CD14-positive monocyte (primary cell): ENCODE data around the gene EIF3B. TPM values are rescaled to one million over a fixed set of nuclear protein-coding genes. Genes with fewer than 3 reads are reported as not detected.

Experiments used
- DNase-seq, 3 donors: peaks; one replicate each; pipeline ENCODE4 v3.0.0-alpha.2; 2011 to 2022
- H2AFZ ChIP-seq: 2 replicates; pipeline ENCODE4 v1.6.0; 2012; ENCODE audit warnings: mild to moderate bottlenecking, low read depth, low read length, inconsistent platforms; ENCODE audit not compliant: insufficient read depth, poor library complexity, severe bottlenecking
- H3K27ac ChIP-seq, 2 donors: 1 replicate in 1 of 2; 2 replicates in 1 of 2; pipeline ENCODE4 v1.5.1; 2012 to 2013; ENCODE audit warnings: low read length in 2 of 2, control low read depth in 1 of 2, inconsistent platforms in 1 of 2, low read depth in 1 of 2, mild to moderate bottlenecking in 1 of 2
- H3K27me3 ChIP-seq, 2 donors: one replicate each; pipeline versions ENCODE4 v1.6.0 to v1.6.1; 2011 to 2013; ENCODE audit warnings: low read length in 2 of 2; ENCODE audit not compliant: control insufficient read depth in 2 of 2, insufficient read depth in 2 of 2
- H3K36me3 ChIP-seq, 2 donors: replicated peaks in 1 of 2; 1 replicate in 1 of 2; 2 replicates in 1 of 2; pipeline versions ENCODE4 v1.5.1 to v1.6.1; 2012 to 2013; ENCODE audit warnings: low read length in 2 of 2, control low read depth in 1 of 2, inconsistent platforms in 1 of 2, mild to moderate bottlenecking in 1 of 2; ENCODE audit not compliant: insufficient read depth in 2 of 2, control insufficient read depth in 1 of 2
- H3K4me1 ChIP-seq, 2 donors: 1 replicate in 1 of 2; 2 replicates in 1 of 2; pipeline versions ENCODE4 v1.5.1 to v1.6.1; 2012 to 2013; ENCODE audit warnings: low read length in 2 of 2, control low read depth in 1 of 2, inconsistent platforms in 1 of 2, mild to moderate bottlenecking in 1 of 2, moderate library complexity in 1 of 2; ENCODE audit not compliant: insufficient read depth in 2 of 2, control insufficient read depth in 1 of 2
- H3K4me2 ChIP-seq: replicated peaks from 2 replicates; pipeline ENCODE3; 2012; ENCODE audit warnings: low read length, moderate library complexity, mild to moderate bottlenecking; ENCODE audit not compliant: poor library complexity, severe bottlenecking; ENCODE audit errors: extremely low read depth
- H3K4me3 ChIP-seq, 3 experiments: fragments of 200-600 bp in 1 of 3; sonication (generic) in 1 of 3; replicated peaks in 1 of 3; 1 replicate in 2 of 3; 2 replicates in 1 of 3; pipeline ENCODE4 v1.5.1; 2011 to 2013; ENCODE audit warnings: low read length in 3 of 3, mild to moderate bottlenecking in 3 of 3, control low read depth in 2 of 3, low read depth in 2 of 3, inconsistent platforms in 1 of 3, moderate library complexity in 1 of 3
- H3K79me2 ChIP-seq: 2 replicates; pipeline ENCODE4 v1.6.0; 2012; ENCODE audit warnings: mild to moderate bottlenecking, control low read depth, inconsistent platforms, low read length, moderate library complexity; ENCODE audit not compliant: insufficient read depth
- H3K9ac ChIP-seq: 2 replicates; pipeline ENCODE4 v1.6.0; 2017; ENCODE audit warnings: low read length, mild to moderate bottlenecking; ENCODE audit not compliant: insufficient read depth, poor library complexity, severe bottlenecking
- H3K9me3 ChIP-seq, 2 donors: replicated peaks in 1 of 2; 1 replicate in 1 of 2; 2 replicates in 1 of 2; pipeline versions ENCODE4 v1.5.1 to v1.6.1; 2012 to 2013; ENCODE audit warnings: low read length in 2 of 2, control low read depth in 1 of 2; ENCODE audit not compliant: control insufficient read depth in 1 of 2, insufficient read depth in 1 of 2
- H4K20me1 ChIP-seq: 2 replicates; pipeline ENCODE4 v1.6.0; 2012; ENCODE audit warnings: mild to moderate bottlenecking, low read length, control low read depth, moderate library complexity; ENCODE audit not compliant: insufficient read depth
- H3K27ac Mint-ChIP-seq, 7 donors: one replicate each; pipeline ENCODE4 v1.8.0; 2020; ENCODE audit warnings: mild to moderate bottlenecking in 7 of 7, mixed read lengths in 7 of 7, moderate library complexity in 6 of 7, inconsistent platforms in 2 of 7
- H3K27me3 Mint-ChIP-seq, 3 donors: one replicate each; pipeline ENCODE4 v1.8.0; 2021 to 2022; ENCODE audit warnings: low read depth in 3 of 3, mild to moderate bottlenecking in 3 of 3, mixed read lengths in 3 of 3, moderate library complexity in 3 of 3, inconsistent platforms in 1 of 3
- H3K36me3 Mint-ChIP-seq, 2 donors: one replicate each; pipeline ENCODE4 v1.8.0; 2020; ENCODE audit warnings: mixed read lengths in 2 of 2, inconsistent platforms in 1 of 2, mild to moderate bottlenecking in 1 of 2
- H3K4me1 Mint-ChIP-seq: one replicate; pipeline ENCODE4 v1.8.0; 2020; ENCODE audit warnings: mild to moderate bottlenecking, mixed read lengths
- H3K4me3 Mint-ChIP-seq, 2 donors: one replicate each; pipeline ENCODE4 v1.8.0; 2020; ENCODE audit warnings: mild to moderate bottlenecking in 2 of 2, mixed read lengths in 2 of 2, moderate library complexity in 1 of 2
- H3K9me3 Mint-ChIP-seq, 7 donors: one replicate each; pipeline ENCODE4 v1.8.0; 2020 to 2022; ENCODE audit warnings: mixed read lengths in 7 of 7, mild to moderate bottlenecking in 6 of 7, moderate library complexity in 6 of 7, inconsistent platforms in 2 of 7
- WGBS: methylation state at CpG from one replicate; pipeline ENCODE4 v1.1.5; 2013; ENCODE audit warnings: missing lambda C conversion rate; ENCODE audit not compliant: insufficient coverage; 5-methylcytosine and 5-hydroxymethylcytosine counted together
- intact Hi-C, 2 donors: fragments of 100-400 bp; cut with micrococcal nuclease; formaldehyde crosslinking; loops; one replicate each; pipeline versions ENCODE4 v1.15.0 to v1.15.1; 2023
- polyA plus RNA-seq, 3 donors: library from polyadenylated mRNA; depleted of rRNA in 1 of 3; unstranded in 2 of 3; stranded (reverse) in 1 of 3; fragments of 300-500 nt in 2 of 3; fragments of >200 nt in 1 of 3; fragmentation: Illumina TruSeq in 2 of 3; gene quantifications; 1 replicate in 2 of 3; 2 replicates in 1 of 3; pipeline ENCODE4 v1.2.3, GENCODE V29; 2012 to 2021
- TF ChIP-seq, protein P1 (sequence below): fragments of 200-600 bp; IDR thresholded peaks from one replicate; pipeline ENCODE4 v1.8.0; 2022; ENCODE audit warnings: antibody characterized with exemption, mild to moderate bottlenecking

Gene EIF3B
- polyA plus RNA-seq, 3 donors = 46.0 to 89.1 (median 69.2) TPM

DNA sequence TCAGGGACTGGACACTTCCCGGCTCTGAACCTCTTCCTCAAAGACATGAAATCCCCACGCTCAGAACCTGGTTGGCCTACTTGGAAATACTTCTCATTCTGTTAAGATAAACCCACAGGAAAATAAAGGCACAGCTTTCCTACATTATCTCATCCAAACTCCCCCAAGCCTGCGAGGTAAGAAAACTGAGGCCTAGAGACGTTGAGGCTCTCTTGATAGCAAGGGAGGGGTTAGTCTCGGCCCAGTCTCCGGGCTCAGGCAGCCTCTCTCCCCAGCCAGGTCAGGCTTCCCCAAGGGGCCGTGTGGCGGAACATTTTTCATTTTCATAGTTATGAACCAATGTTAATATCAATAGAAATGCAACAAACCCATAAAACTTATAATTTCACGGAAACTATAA lies 4.6 kb upstream of the EIF3B start:
- WGBS = 90% methylated on average over 2 of the region's 9 CpGs
- no peak for DNase-seq
- Mint-ChIP-seq H3K4me1 (peaks cover 12% of the 10 kb centered on the region), H3K36me3 (no peaks in the 10 kb centered on the region), H3K9me3 (peaks cover 0 to 5% (median 0%) of the 10 kb centered on the region in 7 donors), H3K4me3 (no peak overlapping the region), H3K27me3 (peaks cover 0 to 2% (median 1%) of the 10 kb centered on the region in 3 donors), H3K27ac (no peak overlapping the region)
- Histone ChIP-seq H3K27ac (no peak overlapping the region), H3K9ac (no peak overlapping the region), H3K4me2 (no peak overlapping the region), H3K9me3 (no peaks in the 10 kb centered on the region), H3K36me3 (no peaks in the 10 kb centered on the region), H2AFZ (no peak overlapping the region), H3K4me3 (no peak overlapping the region), H3K4me1 (peaks cover 12 to 15% of the 10 kb centered on the region in 2 donors), H4K20me1 (peaks cover under 1% of the 10 kb centered on the region), H3K27me3 (no peaks in the 10 kb centered on the region), H3K79me2 (peaks cover 2% of the 10 kb centered on the region)
- intact Hi-C loops = loop anchor here in 1 of 2 donors (5.0 to 10.0 kb wide), 2 partner anchors 103 to 775 kb away; partner anchors contain the start of gene PSMG3
- TF ChIP-seq, protein P1, sequence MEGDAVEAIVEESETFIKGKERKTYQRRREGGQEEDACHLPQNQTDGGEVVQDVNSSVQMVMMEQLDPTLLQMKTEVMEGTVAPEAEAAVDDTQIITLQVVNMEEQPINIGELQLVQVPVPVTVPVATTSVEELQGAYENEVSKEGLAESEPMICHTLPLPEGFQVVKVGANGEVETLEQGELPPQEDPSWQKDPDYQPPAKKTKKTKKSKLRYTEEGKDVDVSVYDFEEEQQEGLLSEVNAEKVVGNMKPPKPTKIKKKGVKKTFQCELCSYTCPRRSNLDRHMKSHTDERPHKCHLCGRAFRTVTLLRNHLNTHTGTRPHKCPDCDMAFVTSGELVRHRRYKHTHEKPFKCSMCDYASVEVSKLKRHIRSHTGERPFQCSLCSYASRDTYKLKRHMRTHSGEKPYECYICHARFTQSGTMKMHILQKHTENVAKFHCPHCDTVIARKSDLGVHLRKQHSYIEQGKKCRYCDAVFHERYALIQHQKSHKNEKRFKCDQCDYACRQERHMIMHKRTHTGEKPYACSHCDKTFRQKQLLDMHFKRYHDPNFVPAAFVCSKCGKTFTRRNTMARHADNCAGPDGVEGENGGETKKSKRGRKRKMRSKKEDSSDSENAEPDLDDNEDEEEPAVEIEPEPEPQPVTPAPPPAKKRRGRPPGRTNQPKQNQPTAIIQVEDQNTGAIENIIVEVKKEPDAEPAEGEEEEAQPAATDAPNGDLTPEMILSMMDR = no peak

DNA sequence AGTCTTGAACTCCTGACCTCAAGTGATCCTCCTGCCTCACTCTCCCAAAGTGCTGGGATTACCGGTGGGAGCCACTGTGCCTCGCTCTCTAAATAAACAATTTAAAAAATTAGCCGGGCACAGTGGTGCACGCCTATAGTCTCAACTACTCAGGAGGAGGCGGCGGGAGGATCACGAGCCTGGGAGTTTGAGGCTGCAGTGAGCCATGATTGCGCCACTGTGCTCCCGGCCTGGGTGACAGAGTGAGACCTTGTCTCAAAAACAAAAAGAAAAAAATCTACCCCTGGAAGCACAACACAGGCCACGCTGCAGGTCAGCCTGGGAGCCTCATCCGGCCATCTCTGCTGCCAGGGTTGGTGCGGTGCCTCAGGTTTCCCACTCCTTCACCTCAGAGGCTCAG lies 3.8 kb upstream of the EIF3B start:
- no peaks in the 10 kb centered on the region for H3K9me3 ChIP-seq
- no peak overlapping the region for H3K4me3 Mint-ChIP-seq

More for the DNA sequence above, 3.8 kb upstream of the EIF3B start:
- H2AFZ ChIP-seq = no peak overlapping the region
- peaks cover 18 to 23% of the 10 kb centered on the region in 2 donors for H3K4me1 ChIP-seq
- WGBS = 62% methylated on average over 10 of the region's 12 CpGs
- H4K20me1 ChIP-seq = peaks cover 8% of the 10 kb centered on the region
- H3K9ac ChIP-seq = no peak overlapping the region
- no peaks in the 10 kb centered on the region for H3K36me3 ChIP-seq
- Mint-ChIP-seq H3K4me1 (peaks cover 17% of the 10 kb centered on the region), H3K27ac (no peak overlapping the region), H3K27me3 (peaks cover 0 to 2% (median 1%) of the 10 kb centered on the region in 3 donors), H3K9me3 (peaks cover 0 to 5% (median 0%) of the 10 kb centered on the region in 7 donors), H3K36me3 (no peaks in the 10 kb centered on the region)
- no peaks in the 10 kb centered on the region for H3K27me3 ChIP-seq
- H3K4me3 ChIP-seq = no peak overlapping the region
- no peak for DNase-seq
- H3K79me2 ChIP-seq = peaks cover 10% of the 10 kb centered on the region
- H3K27ac ChIP-seq = no peak overlapping the region
- TF ChIP-seq, protein P1 = no peak
- no peak overlapping the region for H3K4me2 ChIP-seq
- intact Hi-C loops = loop anchor here in 1 of 2 donors (5.0 to 10.0 kb wide), 2 partner anchors 104 to 776 kb away; partner anchors contain the start of gene PSMG3
